H1 (cell line): Measurements from ENCODE around the gene PRICKLE2. TPM values are rescaled to one million over a fixed set of nuclear protein-coding genes. Genes with fewer than 3 reads are reported as not detected.

Experiments
- CTCF ChIA-PET: fragments of 300-600 bp; sonication (Branson Sonifier 250); formaldehyde crosslinking; loops from one replicate; lab custom pipeline; 2021; ENCODE audit not compliant: partially characterized antibody; lab: Charles Lee
- POLR2A ChIA-PET: fragments of 300-600 bp; sonication (Branson Sonifier 250); formaldehyde crosslinking; loops from one replicate; lab custom pipeline; 2021; ENCODE audit warnings: inconsistent platforms; ENCODE audit not compliant: partially characterized antibody; lab: Charles Lee
- DNase-seq, 2 experiments: peaks; one replicate each; pipeline versions ENCODE4 v3.0.0 to v3.0.0-alpha.2; 2010 to 2022; ENCODE audit warnings: low spot score in 2 of 2, low read depth in 1 of 2, mixed read lengths in 1 of 2
- FAIRE-seq: peaks from 2 replicates; lab custom pipeline; 2011; peaks lifted over from hg19 to GRCh38; lab: Jason Lieb, UNC
- H2AFZ ChIP-seq: 2 replicates; pipeline ENCODE4 v1.8.1; 2012; ENCODE audit warnings: low read length, inconsistent platforms
- H2AK5ac ChIP-seq: 2 replicates; pipeline ENCODE4 v1.6.1; 2013; ENCODE audit warnings: low read depth, low read length
- H2BK120ac ChIP-seq: replicated peaks from 2 replicates; pipeline ENCODE3; 2013; ENCODE audit warnings: low read depth, low read length, inconsistent platforms
- H2BK12ac ChIP-seq: 2 replicates; pipeline ENCODE4 v1.6.1; 2013; ENCODE audit warnings: low read depth, low read length
- H2BK15ac ChIP-seq: 2 replicates; pipeline ENCODE4 v1.6.1; 2013; ENCODE audit warnings: low read length
- H2BK20ac ChIP-seq: 2 replicates; pipeline ENCODE4 v1.6.1; 2013; ENCODE audit warnings: low read length
- H2BK5ac ChIP-seq: 2 replicates; pipeline ENCODE4 v1.6.1; 2013; ENCODE audit warnings: low read depth, low read length
- H3K14ac ChIP-seq: 2 replicates; pipeline ENCODE4 v1.6.1; 2013; ENCODE audit warnings: inconsistent platforms; ENCODE audit not compliant: insufficient read length
- H3K18ac ChIP-seq: 2 replicates; pipeline ENCODE4 v1.6.1; 2013; ENCODE audit warnings: low read length; ENCODE audit errors: extremely low read depth
- H3K23ac ChIP-seq: 2 replicates; pipeline ENCODE4 v1.6.1; 2013; ENCODE audit warnings: inconsistent platforms; ENCODE audit not compliant: insufficient read length
- H3K23me2 ChIP-seq: 2 replicates; pipeline ENCODE4 v1.6.1; 2013; ENCODE audit warnings: low read depth, low read length
- H3K27ac ChIP-seq: 2 replicates; pipeline ENCODE4 v1.6.1; 2011; ENCODE audit warnings: low read depth, low read length, inconsistent platforms
- H3K27me3 ChIP-seq, 4 experiments: replicated peaks in 1 of 4; 1 replicate in 1 of 4; 2 replicates in 3 of 4; pipeline versions ENCODE4 v1.6.1 to v1.8.1; 2011 to 2013; ENCODE audit warnings: low read length in 3 of 4, mild to moderate bottlenecking in 3 of 4, inconsistent platforms in 2 of 4, mixed read lengths in 2 of 4, moderate library complexity in 1 of 4; ENCODE audit not compliant: control insufficient read depth in 3 of 4, insufficient read depth in 3 of 4; ENCODE audit errors: extremely low read depth in 1 of 4
- H3K36me3 ChIP-seq, 4 experiments: 2 replicates each; pipeline versions ENCODE4 v1.6.1 to v1.8.1; 2011 to 2013; ENCODE audit warnings: mild to moderate bottlenecking in 4 of 4, low read length in 3 of 4, moderate library complexity in 2 of 4, control low read depth in 1 of 4, inconsistent platforms in 1 of 4; ENCODE audit not compliant: insufficient read depth in 4 of 4, control insufficient read depth in 2 of 4
- H3K4ac ChIP-seq: replicated peaks from 2 replicates; pipeline ENCODE3; 2013; ENCODE audit warnings: low read length, low read depth, mixed read lengths, inconsistent platforms; ENCODE audit not compliant: insufficient read length
- H3K4me1 ChIP-seq, 4 experiments: replicated peaks in 1 of 4; 1 replicate in 1 of 4; 2 replicates in 3 of 4; pipeline versions ENCODE4 v1.6.1 to v1.8.1; 2011 to 2013; ENCODE audit warnings: low read length in 3 of 4, inconsistent platforms in 2 of 4, mixed read lengths in 1 of 4; ENCODE audit not compliant: insufficient read depth in 4 of 4, control insufficient read depth in 3 of 4
- H3K4me2 ChIP-seq, 2 experiments: 2 replicates each; pipeline versions ENCODE4 v1.6.1 to v1.8.1; 2011 to 2013; ENCODE audit warnings: low read depth in 2 of 2, low read length in 2 of 2, control low read depth in 1 of 2, inconsistent platforms in 1 of 2, mild to moderate bottlenecking in 1 of 2; ENCODE audit not compliant: insufficient read depth in 1 of 2
- H3K4me3 ChIP-seq, 4 experiments: fragments of 200-600, 300-600 bp in 1 of 4; sonication (generic), shearing (Covaris generic), sonication (Bioruptor Twin) in 1 of 4; 2 replicates each; pipeline versions ENCODE4 v1.5.1 to v1.8.1; 2011 to 2016; ENCODE audit warnings: low read length in 4 of 4, low read depth in 3 of 4, control low read depth in 2 of 4, inconsistent platforms in 2 of 4, mild to moderate bottlenecking in 2 of 4, mixed read lengths in 1 of 4, moderate library complexity in 1 of 4; ENCODE audit not compliant: insufficient read depth in 2 of 4; ENCODE audit errors: extremely low read depth in 1 of 4
- H3K56ac ChIP-seq: replicated peaks from 2 replicates; pipeline ENCODE3; 2013; ENCODE audit warnings: low read depth, mild to moderate bottlenecking, mixed read lengths, low read length, inconsistent platforms; ENCODE audit not compliant: insufficient read length
- H3K79me1 ChIP-seq: 2 replicates; pipeline ENCODE4 v1.6.1; 2013; ENCODE audit warnings: low read depth, low read length, control low read depth
- H3K79me2 ChIP-seq, 2 experiments: 2 replicates each; pipeline versions ENCODE4 v1.6.1 to v1.8.1; 2012 to 2013; ENCODE audit warnings: low read length in 2 of 2, mild to moderate bottlenecking in 2 of 2, inconsistent platforms in 1 of 2; ENCODE audit not compliant: insufficient read depth in 2 of 2, control insufficient read depth in 1 of 2
- H3K9ac ChIP-seq, 4 experiments: replicated peaks in 1 of 4; 1 replicate in 1 of 4; 2 replicates in 3 of 4; pipeline versions ENCODE4 v1.6.1 to v1.8.1; 2011 to 2013; ENCODE audit warnings: low read depth in 3 of 4, low read length in 3 of 4, control low read depth in 2 of 4, mild to moderate bottlenecking in 2 of 4, moderate library complexity in 2 of 4, inconsistent platforms in 1 of 4; ENCODE audit errors: extremely low read depth in 1 of 4
- H3K9me3 ChIP-seq, 2 experiments: 2 replicates each; pipeline versions ENCODE4 v1.6.1 to v1.8.1; 2012 to 2013; ENCODE audit warnings: mild to moderate bottlenecking in 2 of 2, moderate library complexity in 2 of 2, control low read depth in 1 of 2, inconsistent platforms in 1 of 2, low read depth in 1 of 2, low read length in 1 of 2, mixed read lengths in 1 of 2; ENCODE audit not compliant: insufficient read depth in 2 of 2
- H4K20me1 ChIP-seq, 2 experiments: replicated peaks in 1 of 2; 2 replicates each; pipeline versions ENCODE3 to v1.8.1; 2011 to 2013; ENCODE audit warnings: inconsistent platforms in 2 of 2, low read length in 2 of 2, mild to moderate bottlenecking in 1 of 2; ENCODE audit not compliant: insufficient read depth in 2 of 2, control insufficient read depth in 1 of 2
- H4K5ac ChIP-seq: 2 replicates; pipeline ENCODE4 v1.6.1; 2013; ENCODE audit warnings: low read length, low read depth, mixed read lengths, inconsistent platforms; ENCODE audit not compliant: insufficient read length
- H4K8ac ChIP-seq: 2 replicates; pipeline ENCODE4 v1.8.0; 2013; ENCODE audit warnings: mild to moderate bottlenecking, moderate library complexity, low read length, inconsistent platforms; ENCODE audit not compliant: insufficient read depth; ENCODE audit errors: extremely low read depth
- H4K91ac ChIP-seq: replicated peaks from 2 replicates; pipeline ENCODE3; 2013; ENCODE audit warnings: low read length, mixed read lengths, inconsistent platforms; ENCODE audit not compliant: insufficient read length
- BCL11A ChIP-seq, 2 experiments: IDR thresholded peaks; one replicate each; pipeline ENCODE4 v1.6.1; 2011; ENCODE audit warnings: low read depth in 2 of 2, low read length in 2 of 2, mild to moderate bottlenecking in 2 of 2
- CBX5 ChIP-seq: fragments of 300-800, 300-1000 bp; sonication (generic); IDR thresholded peaks from 2 replicates; pipeline ENCODE4 v1.7.1; 2016; ENCODE audit warnings: antibody characterized with exemption, low read length, low read depth
- EGR1 ChIP-seq: IDR thresholded peaks from 2 replicates; pipeline ENCODE4 v1.6.1; 2011; ENCODE audit warnings: low read depth, low read length, borderline replicate concordance
- GTF2F1 ChIP-seq: IDR thresholded peaks from 2 replicates; pipeline ENCODE4 v1.6.1; 2012; ENCODE audit warnings: low read depth, low read length, improper control_type of control experiment, borderline replicate concordance
- JUN ChIP-seq: IDR thresholded peaks from 2 replicates; pipeline ENCODE4 v1.6.1; 2011; ENCODE audit warnings: low read depth, mild to moderate bottlenecking, improper control_type of control experiment, low read length
- PHF8 ChIP-seq: fragments of 200-600 bp; sonication (generic); conservative IDR thresholded peaks from 2 replicates; pipeline ENCODE4 v1.7.1; 2012; ENCODE audit warnings: low read depth, mild to moderate bottlenecking, inconsistent platforms, low read length, moderate library complexity
- POLR2AphosphoS5 ChIP-seq: IDR thresholded peaks from 2 replicates; pipeline ENCODE4 v1.6.1; 2011; ENCODE audit warnings: low read depth, low read length
- RBBP5 ChIP-seq: IDR thresholded peaks from 2 replicates; pipeline ENCODE4 v1.7.1; 2012; ENCODE audit warnings: low read depth, mild to moderate bottlenecking, inconsistent platforms, low read length, moderate library complexity, borderline replicate concordance
- RNF2 ChIP-seq: fragments of 200-900, 300-1000 bp; sonication (generic); IDR thresholded peaks from 2 replicates; pipeline ENCODE4 v1.7.1; 2016; ENCODE audit warnings: borderline replicate concordance, low read depth, mild to moderate bottlenecking, antibody characterized with exemption, low read length; ENCODE audit not compliant: poor library complexity, severe bottlenecking; ENCODE audit errors: missing control alignments
- SAP30 ChIP-seq: fragments of 300-600 bp; sonication (generic); IDR thresholded peaks from 2 replicates; pipeline ENCODE4 v1.7.1; 2012; ENCODE audit warnings: low read length, moderate library complexity, mild to moderate bottlenecking, inconsistent platforms; ENCODE audit not compliant: insufficient read depth, insufficient replicate concordance
- SIN3A ChIP-seq, 2 experiments: IDR thresholded peaks in 1 of 2; conservative IDR thresholded peaks in 1 of 2; 2 replicates each; pipeline ENCODE4 v1.6.1; 2011 to 2012; ENCODE audit warnings: low read length in 2 of 2, improper control_type of control experiment in 1 of 2, low read depth in 1 of 2, mild to moderate bottlenecking in 1 of 2
- SIRT6 ChIP-seq: IDR thresholded peaks from one replicate; pipeline ENCODE4 v1.7.1; 2012; ENCODE audit warnings: low read length, inconsistent platforms
- TBP ChIP-seq: IDR thresholded peaks from 2 replicates; pipeline ENCODE4 v1.6.1; 2011; ENCODE audit warnings: low read depth, low read length, improper control_type of control experiment
- TCF12 ChIP-seq: IDR thresholded peaks from 2 replicates; pipeline ENCODE4 v1.6.1; 2011; ENCODE audit warnings: low read depth, mild to moderate bottlenecking, low read length
- polyA plus RNA-seq, 7 experiments: library from polyadenylated mRNA; depleted of rRNA in 3 of 7; stranded (reverse) in 5 of 7; unstranded in 2 of 7; fragments of >200 nt in 5 of 7; fragments of 200-250 nt in 2 of 7; gene quantifications; 1 replicate in 5 of 7; 2 replicates in 1 of 7; 4 replicates in 1 of 7; pipeline versions ENCODE4 v1.2.1 to v1.2.3, GENCODE V29; 2011 to 2013; ENCODE audit warnings: missing spikeins in 2 of 7, mixed read lengths in 2 of 7
- total RNA-seq: library from RNA; stranded (reverse); fragmentation: NEBNext Ultra II Directional; extraction: Animal tissue kit (Norgen Biotek cat#: 25700); gene quantifications from 2 replicates; pipeline ENCODE4 v1.2.1, GENCODE V29; 2021

PRICKLE2 gene
- total and polyA plus RNA-seq, 2 of the 8 experiments (the other 6 are each of a cell fraction or from before 2014, with no cell fraction given): 2.9 to 8.0 TPM

DNA sequence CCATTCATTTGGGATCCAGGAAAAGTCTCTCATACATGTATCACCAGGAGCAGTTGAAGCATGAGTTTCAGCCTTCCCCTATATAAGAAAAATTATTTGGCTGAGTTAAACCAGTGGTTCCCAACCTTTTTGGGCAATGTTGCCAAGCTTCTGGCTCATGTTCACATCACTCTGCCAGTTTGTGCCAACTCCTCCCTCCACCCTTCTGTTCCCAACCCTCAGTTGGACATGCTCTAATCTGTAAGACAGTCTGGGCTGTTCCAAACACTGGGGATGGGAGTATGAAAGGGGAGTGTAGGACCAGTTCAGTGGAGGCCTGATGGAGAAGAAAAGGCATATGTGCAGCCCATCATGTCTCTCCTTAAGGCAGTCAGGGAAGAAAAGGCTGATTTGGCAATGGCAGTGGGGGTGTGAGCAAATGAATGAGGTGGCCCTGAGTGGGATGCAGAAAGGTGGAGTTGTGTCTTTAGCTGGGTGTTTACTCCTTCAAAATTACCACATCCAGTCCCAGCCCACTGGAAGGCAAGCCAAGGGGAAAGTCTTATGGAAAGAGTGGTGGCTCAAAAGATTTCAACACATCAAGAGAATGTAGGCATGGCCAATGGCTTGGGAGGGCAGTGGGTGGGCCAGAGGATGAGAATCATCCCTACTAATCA lies 32.0 kb upstream of the PRICKLE2 start:
- no peak overlapping the region for H4K8ac ChIP-seq
- H3K4ac ChIP-seq: no peak overlapping the region
- H4K91ac ChIP-seq: no peak overlapping the region
- no peaks in the 10 kb centered on the region for H3K27me3 ChIP-seq
- no peaks in the 10 kb centered on the region for H3K79me1 ChIP-seq
- ChIA-PET POLR2A (interaction anchor here (0.8 kb wide), 1 partner anchor 17 kb away, joined by 3 read pairs; no protein-coding TSS in a partner anchor), CTCF (interaction anchor here (0.7 to 1.0 kb wide), 5 partner anchors 12 to 1330 kb away, joined by 3 to 4 read pairs (median 3); no protein-coding TSS in a partner anchor)
- no peak overlapping the region; a peak in 1 of 7 replicates for H3K9ac ChIP-seq
- DNase-seq (no peak), FAIRE-seq (no peak)
- H3K23me2 ChIP-seq: no peaks in the 10 kb centered on the region
- H3K23ac ChIP-seq: no peak overlapping the region
- H3K4me3 ChIP-seq: no peak overlapping the region
- no peaks in the 10 kb centered on the region for H3K79me2 ChIP-seq
- H4K5ac ChIP-seq: no peak overlapping the region
- no peak overlapping the region for H2BK120ac ChIP-seq
- no peak overlapping the region for H3K27ac ChIP-seq
- no peak overlapping the region for H2BK5ac ChIP-seq
- no peak overlapping the region for H3K56ac ChIP-seq
- H3K36me3 ChIP-seq: no peaks in the 10 kb centered on the region
- H2BK20ac ChIP-seq: no peak overlapping the region
- no peaks in the 10 kb centered on the region for H3K9me3 ChIP-seq
- H2AK5ac ChIP-seq: no peak overlapping the region
- H3K4me1 ChIP-seq: no peaks in the 10 kb centered on the region
- H3K18ac ChIP-seq: no peak overlapping the region
- H2BK12ac ChIP-seq: no peak overlapping the region
- no peak overlapping the region for H2AFZ ChIP-seq
- no peak overlapping the region for H2BK15ac ChIP-seq
- no peak overlapping the region for H3K4me2 ChIP-seq
- no peaks in the 10 kb centered on the region for H4K20me1 ChIP-seq
- H3K14ac ChIP-seq: no peak overlapping the region
- TF ChIP-seq TBP (no peak), RNF2 (no peak), TCF12 (no peak), GTF2F1 (no peak), BCL11A (IDR thresholded peaks at IDR 0.05; ENCODE audit: low read depth in 2 of 2, low read length in 2 of 2) (no peak), RBBP5 (no peak), PHF8 (no peak), JUN (no peak), EGR1 (no peak), POLR2AphosphoS5 (no peak), CBX5 (no peak), SIN3A (conservative IDR thresholded peaks at IDR 0.05 in 1 of 2, IDR thresholded peaks at IDR 0.05 in 1 of 2; ENCODE audit: low read depth in 1 of 2, low read length in 2 of 2) (no peak), SIRT6 (no peak), SAP30 (no peak)
